Ammon's horn (tissue), 1 donor: ENCODE results near the gene ARF1.

ENCODE experiments used
- DNase-seq: peaks from one replicate; pipeline ENCODE4 v3.0.0-alpha.2; 2016; ENCODE audit warnings: low spot score

ARF1 gene

GRCh38 chr1:228148196-228148861 is 65.8 kb downstream of the ARF1 start:
- DNase-seq = peak; percentile 31
